CD14-positive monocyte (primary cell): ENCODE data around the gene ARHGEF16. TPM values are rescaled to one million over a fixed set of nuclear protein-coding genes. Genes with fewer than 3 reads are reported as not detected.

Experiments used
- DNase-seq, 3 donors: peaks; one replicate each; pipeline ENCODE4 v3.0.0-alpha.2; 2011 to 2022
- H2AFZ ChIP-seq: 2 replicates; pipeline ENCODE4 v1.6.0; 2012; ENCODE audit warnings: mild to moderate bottlenecking, low read depth, low read length, inconsistent platforms; ENCODE audit not compliant: insufficient read depth, poor library complexity, severe bottlenecking
- H3K27ac ChIP-seq, 2 donors: 1 replicate in 1 of 2; 2 replicates in 1 of 2; pipeline ENCODE4 v1.5.1; 2012 to 2013; ENCODE audit warnings: low read length in 2 of 2, control low read depth in 1 of 2, inconsistent platforms in 1 of 2, low read depth in 1 of 2, mild to moderate bottlenecking in 1 of 2
- H3K27me3 ChIP-seq, 2 donors: one replicate each; pipeline versions ENCODE4 v1.6.0 to v1.6.1; 2011 to 2013; ENCODE audit warnings: low read length in 2 of 2; ENCODE audit not compliant: control insufficient read depth in 2 of 2, insufficient read depth in 2 of 2
- H3K36me3 ChIP-seq, 2 donors: replicated peaks in 1 of 2; 1 replicate in 1 of 2; 2 replicates in 1 of 2; pipeline versions ENCODE4 v1.5.1 to v1.6.1; 2012 to 2013; ENCODE audit warnings: low read length in 2 of 2, control low read depth in 1 of 2, inconsistent platforms in 1 of 2, mild to moderate bottlenecking in 1 of 2; ENCODE audit not compliant: insufficient read depth in 2 of 2, control insufficient read depth in 1 of 2
- H3K4me1 ChIP-seq, 2 donors: 1 replicate in 1 of 2; 2 replicates in 1 of 2; pipeline versions ENCODE4 v1.5.1 to v1.6.1; 2012 to 2013; ENCODE audit warnings: low read length in 2 of 2, control low read depth in 1 of 2, inconsistent platforms in 1 of 2, mild to moderate bottlenecking in 1 of 2, moderate library complexity in 1 of 2; ENCODE audit not compliant: insufficient read depth in 2 of 2, control insufficient read depth in 1 of 2
- H3K4me2 ChIP-seq: replicated peaks from 2 replicates; pipeline ENCODE3; 2012; ENCODE audit warnings: low read length, moderate library complexity, mild to moderate bottlenecking; ENCODE audit not compliant: poor library complexity, severe bottlenecking; ENCODE audit errors: extremely low read depth
- H3K4me3 ChIP-seq, 3 experiments: fragments of 200-600 bp in 1 of 3; sonication (generic) in 1 of 3; replicated peaks in 1 of 3; 1 replicate in 2 of 3; 2 replicates in 1 of 3; pipeline ENCODE4 v1.5.1; 2011 to 2013; ENCODE audit warnings: low read length in 3 of 3, mild to moderate bottlenecking in 3 of 3, control low read depth in 2 of 3, low read depth in 2 of 3, inconsistent platforms in 1 of 3, moderate library complexity in 1 of 3
- H3K79me2 ChIP-seq: 2 replicates; pipeline ENCODE4 v1.6.0; 2012; ENCODE audit warnings: mild to moderate bottlenecking, control low read depth, inconsistent platforms, low read length, moderate library complexity; ENCODE audit not compliant: insufficient read depth
- H3K9ac ChIP-seq: 2 replicates; pipeline ENCODE4 v1.6.0; 2017; ENCODE audit warnings: low read length, mild to moderate bottlenecking; ENCODE audit not compliant: insufficient read depth, poor library complexity, severe bottlenecking
- H3K9me3 ChIP-seq, 2 donors: replicated peaks in 1 of 2; 1 replicate in 1 of 2; 2 replicates in 1 of 2; pipeline versions ENCODE4 v1.5.1 to v1.6.1; 2012 to 2013; ENCODE audit warnings: low read length in 2 of 2, control low read depth in 1 of 2; ENCODE audit not compliant: control insufficient read depth in 1 of 2, insufficient read depth in 1 of 2
- H4K20me1 ChIP-seq: 2 replicates; pipeline ENCODE4 v1.6.0; 2012; ENCODE audit warnings: mild to moderate bottlenecking, low read length, control low read depth, moderate library complexity; ENCODE audit not compliant: insufficient read depth
- H3K27ac Mint-ChIP-seq, 7 donors: one replicate each; pipeline ENCODE4 v1.8.0; 2020; ENCODE audit warnings: mild to moderate bottlenecking in 7 of 7, mixed read lengths in 7 of 7, moderate library complexity in 6 of 7, inconsistent platforms in 2 of 7
- H3K27me3 Mint-ChIP-seq, 3 donors: one replicate each; pipeline ENCODE4 v1.8.0; 2021 to 2022; ENCODE audit warnings: low read depth in 3 of 3, mild to moderate bottlenecking in 3 of 3, mixed read lengths in 3 of 3, moderate library complexity in 3 of 3, inconsistent platforms in 1 of 3
- H3K36me3 Mint-ChIP-seq, 2 donors: one replicate each; pipeline ENCODE4 v1.8.0; 2020; ENCODE audit warnings: mixed read lengths in 2 of 2, inconsistent platforms in 1 of 2, mild to moderate bottlenecking in 1 of 2
- H3K4me1 Mint-ChIP-seq: one replicate; pipeline ENCODE4 v1.8.0; 2020; ENCODE audit warnings: mild to moderate bottlenecking, mixed read lengths
- H3K4me3 Mint-ChIP-seq, 2 donors: one replicate each; pipeline ENCODE4 v1.8.0; 2020; ENCODE audit warnings: mild to moderate bottlenecking in 2 of 2, mixed read lengths in 2 of 2, moderate library complexity in 1 of 2
- H3K9me3 Mint-ChIP-seq, 7 donors: one replicate each; pipeline ENCODE4 v1.8.0; 2020 to 2022; ENCODE audit warnings: mixed read lengths in 7 of 7, mild to moderate bottlenecking in 6 of 7, moderate library complexity in 6 of 7, inconsistent platforms in 2 of 7
- WGBS: methylation state at CpG from one replicate; pipeline ENCODE4 v1.1.5; 2013; ENCODE audit warnings: missing lambda C conversion rate; ENCODE audit not compliant: insufficient coverage; 5-methylcytosine and 5-hydroxymethylcytosine counted together
- intact Hi-C, 2 donors: fragments of 100-400 bp; cut with micrococcal nuclease; formaldehyde crosslinking; loops; one replicate each; pipeline versions ENCODE4 v1.15.0 to v1.15.1; 2023
- polyA plus RNA-seq, 3 donors: library from polyadenylated mRNA; depleted of rRNA in 1 of 3; unstranded in 2 of 3; stranded (reverse) in 1 of 3; fragments of 300-500 nt in 2 of 3; fragments of >200 nt in 1 of 3; fragmentation: Illumina TruSeq in 2 of 3; gene quantifications; 1 replicate in 2 of 3; 2 replicates in 1 of 3; pipeline ENCODE4 v1.2.3, GENCODE V29; 2012 to 2021
- TF ChIP-seq, protein P1 (sequence below): fragments of 200-600 bp; IDR thresholded peaks from one replicate; pipeline ENCODE4 v1.8.0; 2022; ENCODE audit warnings: antibody characterized with exemption, mild to moderate bottlenecking

Gene ARHGEF16
- polyA plus RNA-seq, 3 donors = not detected

DNA sequence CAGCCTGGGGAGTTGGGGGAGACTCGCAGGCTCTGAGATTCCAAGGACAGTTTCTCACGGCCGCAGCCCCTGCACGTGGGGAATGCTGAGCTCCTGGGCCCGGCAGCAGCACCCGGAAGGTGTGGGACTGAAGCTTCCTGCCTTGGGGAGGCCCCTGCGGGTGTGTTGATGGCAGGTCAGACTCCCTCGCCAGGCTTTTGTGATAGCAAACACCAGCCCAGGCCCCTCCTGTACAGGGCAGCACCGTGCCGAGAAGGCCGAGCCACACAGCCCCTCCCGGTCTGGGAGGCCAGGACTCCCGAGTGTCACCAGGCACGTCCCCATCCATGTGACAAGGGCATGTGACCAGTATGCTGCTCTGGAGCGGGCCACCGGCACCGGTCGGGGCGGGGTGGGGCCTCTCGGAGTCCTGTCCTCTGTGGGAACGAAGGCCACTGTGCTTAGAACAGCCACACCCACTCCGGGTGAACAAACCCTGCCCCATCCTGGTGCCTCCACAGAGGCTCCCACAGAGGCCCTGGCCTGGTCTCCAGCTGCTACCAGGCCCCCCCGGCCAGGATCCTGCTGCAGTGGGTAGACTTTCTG lies 31.1 kb upstream of the ARHGEF16 start:
- intact Hi-C loops = loop anchor here in 1 of 2 donors (5.0 kb wide), 1 partner anchor 416 kb away; no protein-coding TSS in a partner anchor

DNA sequence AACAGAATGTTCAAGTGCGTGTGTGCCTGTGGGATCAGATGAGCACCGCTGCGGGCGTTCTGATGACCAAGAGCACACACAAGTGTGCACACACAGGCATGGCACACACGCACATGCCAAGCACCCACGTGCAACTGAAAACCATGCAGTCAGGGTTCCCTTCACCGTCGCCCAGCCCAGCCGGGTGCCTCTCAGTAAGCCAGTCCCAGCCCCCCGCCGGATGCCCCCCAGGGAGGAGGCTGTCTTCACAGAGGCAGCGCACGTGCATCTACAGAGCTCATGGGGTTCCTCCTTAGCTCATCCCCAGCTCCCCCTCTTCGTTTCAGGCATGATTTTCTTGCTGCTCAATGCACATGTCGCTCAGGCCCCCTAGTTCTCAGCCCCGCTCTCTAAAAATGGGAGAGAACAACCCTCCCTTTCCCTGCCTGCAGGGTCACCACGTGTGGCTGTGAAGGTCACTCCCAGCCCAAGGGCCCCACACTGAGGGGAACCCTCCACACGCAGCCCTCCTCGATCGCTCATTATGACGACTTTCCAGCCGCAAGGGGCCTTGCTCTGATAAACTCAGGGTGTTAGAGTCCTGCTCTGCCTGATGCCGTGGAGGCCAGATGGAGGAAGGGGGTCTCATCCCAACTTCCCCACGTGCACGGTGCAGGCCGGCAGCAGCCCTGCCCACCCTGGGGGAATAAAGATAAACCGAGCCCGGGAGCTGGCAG lies 30.4 kb upstream of the ARHGEF16 start:
- Mint-ChIP-seq H3K36me3 (no peaks in the 10 kb centered on the region), H3K4me3 (no peak overlapping the region), H3K27me3 (peaks cover 11 to 16% (median 14%) of the 10 kb centered on the region in 3 donors), H3K4me1 (no peaks in the 10 kb centered on the region), H3K9me3 (peaks cover 0 to 12% (median 0%) of the 10 kb centered on the region in 7 donors), H3K27ac (peak overlapping the region in 1 of 7 donors; percentile 66)
- Histone ChIP-seq H4K20me1 (no peaks in the 10 kb centered on the region), H3K9ac (no peak overlapping the region), H3K4me1 (no peaks in the 10 kb centered on the region), H3K36me3 (no peaks in the 10 kb centered on the region), H3K27me3 (peaks cover 0 to 2% of the 10 kb centered on the region in 2 donors), H3K9me3 (no peaks in the 10 kb centered on the region), H3K4me3 (no peak overlapping the region), H3K79me2 (no peaks in the 10 kb centered on the region), H3K4me2 (no peak overlapping the region), H2AFZ (no peak overlapping the region), H3K27ac (no peak overlapping the region)
- no peak for DNase-seq
- intact Hi-C loops = loop anchor here (2.0 to 5.0 kb wide), 2 partner anchors 411 to 417 kb away; no protein-coding TSS in a partner anchor
- WGBS = 80% methylated on average over 26 of the region's 28 CpGs
- TF ChIP-seq, protein P1, sequence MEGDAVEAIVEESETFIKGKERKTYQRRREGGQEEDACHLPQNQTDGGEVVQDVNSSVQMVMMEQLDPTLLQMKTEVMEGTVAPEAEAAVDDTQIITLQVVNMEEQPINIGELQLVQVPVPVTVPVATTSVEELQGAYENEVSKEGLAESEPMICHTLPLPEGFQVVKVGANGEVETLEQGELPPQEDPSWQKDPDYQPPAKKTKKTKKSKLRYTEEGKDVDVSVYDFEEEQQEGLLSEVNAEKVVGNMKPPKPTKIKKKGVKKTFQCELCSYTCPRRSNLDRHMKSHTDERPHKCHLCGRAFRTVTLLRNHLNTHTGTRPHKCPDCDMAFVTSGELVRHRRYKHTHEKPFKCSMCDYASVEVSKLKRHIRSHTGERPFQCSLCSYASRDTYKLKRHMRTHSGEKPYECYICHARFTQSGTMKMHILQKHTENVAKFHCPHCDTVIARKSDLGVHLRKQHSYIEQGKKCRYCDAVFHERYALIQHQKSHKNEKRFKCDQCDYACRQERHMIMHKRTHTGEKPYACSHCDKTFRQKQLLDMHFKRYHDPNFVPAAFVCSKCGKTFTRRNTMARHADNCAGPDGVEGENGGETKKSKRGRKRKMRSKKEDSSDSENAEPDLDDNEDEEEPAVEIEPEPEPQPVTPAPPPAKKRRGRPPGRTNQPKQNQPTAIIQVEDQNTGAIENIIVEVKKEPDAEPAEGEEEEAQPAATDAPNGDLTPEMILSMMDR = no peak

More for the DNA sequence above, 31.1 kb upstream of the ARHGEF16 start:
- no peaks in the 10 kb centered on the region for H3K36me3 ChIP-seq
- Mint-ChIP-seq H3K4me1 (no peaks in the 10 kb centered on the region), H3K4me3 (no peak overlapping the region), H3K9me3 (peaks cover 0 to 12% (median 0%) of the 10 kb centered on the region in 7 donors), H3K27me3 (peaks cover 9 to 16% (median 14%) of the 10 kb centered on the region in 3 donors), H3K27ac (no peak overlapping the region), H3K36me3 (no peaks in the 10 kb centered on the region)
- H3K27ac ChIP-seq = no peak overlapping the region
- TF ChIP-seq, protein P1 = no peak
- 16% methylated on average over 23 of the region's 23 CpGs for WGBS
- H3K9ac ChIP-seq = no peak overlapping the region
- H2AFZ ChIP-seq = no peak overlapping the region
- no peak for DNase-seq
- no peaks in the 10 kb centered on the region for H3K9me3 ChIP-seq
- no peaks in the 10 kb centered on the region for H3K79me2 ChIP-seq
- H3K4me3 ChIP-seq = no peak overlapping the region
- peaks cover 0 to 2% of the 10 kb centered on the region in 2 donors for H3K27me3 ChIP-seq
- no peak overlapping the region for H3K4me2 ChIP-seq
- no peaks in the 10 kb centered on the region for H3K4me1 ChIP-seq
- H4K20me1 ChIP-seq = no peaks in the 10 kb centered on the region
